Tibial nerve (tissue), 4 donors: ENCODE data around the gene CDH26. TPM values are rescaled to one million over a fixed set of nuclear protein-coding genes. Genes with fewer than 3 reads are reported as not detected.
"Not testable (repeated sequence)": the region's sequence is repeated elsewhere in the genome, so short reads cannot be mapped to it uniquely, and the experiment has no call there.

Experiments used
- DNase-seq, 2 donors: peaks; one replicate each; pipeline ENCODE4 v3.0.0-alpha.2; 2019; ENCODE audit warnings: low spot score in 2 of 2
- H3K27ac ChIP-seq, 4 donors: fragments of 200-600 bp; sonication (generic) in 3 of 4; one replicate each; pipeline ENCODE4 v1.5.1; 2017 to 2019; ENCODE audit warnings: mild to moderate bottlenecking in 1 of 4
- H3K27me3 ChIP-seq, 2 donors: fragments of 200-600 bp; sonication (generic) in 1 of 2; one replicate each; pipeline versions ENCODE4 v1.5.1 to v1.6.0; 2017 to 2019
- H3K36me3 ChIP-seq, 3 donors: fragments of 200-600 bp; sonication (generic); one replicate each; pipeline ENCODE4 v1.5.1; 2018 to 2019
- H3K4me1 ChIP-seq, 4 donors: fragments of 200-600 bp; sonication (generic) in 3 of 4; one replicate each; pipeline ENCODE4 v1.5.1; 2017 to 2019
- H3K4me3 ChIP-seq, 4 donors: fragments of 200-600 bp; sonication (generic) in 3 of 4; one replicate each; pipeline ENCODE4 v1.5.1; 2017 to 2019; ENCODE audit warnings: mild to moderate bottlenecking in 1 of 4, moderate library complexity in 1 of 4
- H3K9me3 ChIP-seq, 4 donors: fragments of 200-600 bp; sonication (generic) in 3 of 4; one replicate each; pipeline ENCODE4 v1.5.1; 2017 to 2019
- CTCF ChIP-seq, 5 experiments: fragments of 200-600 bp in 3 of 5; fragments of 450-650 bp in 2 of 5; sonication (generic) in 3 of 5; IDR thresholded peaks; one replicate each; pipeline ENCODE4 v1.5.1; 2016 to 2019; ENCODE audit warnings: antibody characterized with exemption in 5 of 5, mild to moderate bottlenecking in 3 of 5, moderate library complexity in 2 of 5
- EP300 ChIP-seq, 2 donors: sonication (generic); formaldehyde crosslinking; IDR thresholded peaks; one replicate each; pipeline ENCODE4 v1.6.1; 2017; ENCODE audit warnings: antibody characterized with exemption in 2 of 2, mild to moderate bottlenecking in 1 of 2
- POLR2A ChIP-seq, 2 donors: fragments of 450-650 bp; IDR thresholded peaks; one replicate each; pipeline ENCODE4 v1.6.1; 2017; ENCODE audit warnings: antibody characterized with exemption in 2 of 2, mild to moderate bottlenecking in 2 of 2, moderate library complexity in 2 of 2
- whole genome bisulfite sequencing, 2 donors: methylation state at CpG; one replicate each; pipeline ENCODE4 v1.1.5; 2018; 5-methylcytosine and 5-hydroxymethylcytosine counted together
- total RNA-seq, 4 donors: library from RNA; depleted of rRNA; stranded (reverse); fragments of >200 nt; gene quantifications; one replicate each; pipeline ENCODE4 v1.1.0, GENCODE V29; 2016

The CDH26 gene
- total RNA-seq, 4 donors from 2014 or later: 1.3 to 4.8 (median 2.6) TPM

DNA sequence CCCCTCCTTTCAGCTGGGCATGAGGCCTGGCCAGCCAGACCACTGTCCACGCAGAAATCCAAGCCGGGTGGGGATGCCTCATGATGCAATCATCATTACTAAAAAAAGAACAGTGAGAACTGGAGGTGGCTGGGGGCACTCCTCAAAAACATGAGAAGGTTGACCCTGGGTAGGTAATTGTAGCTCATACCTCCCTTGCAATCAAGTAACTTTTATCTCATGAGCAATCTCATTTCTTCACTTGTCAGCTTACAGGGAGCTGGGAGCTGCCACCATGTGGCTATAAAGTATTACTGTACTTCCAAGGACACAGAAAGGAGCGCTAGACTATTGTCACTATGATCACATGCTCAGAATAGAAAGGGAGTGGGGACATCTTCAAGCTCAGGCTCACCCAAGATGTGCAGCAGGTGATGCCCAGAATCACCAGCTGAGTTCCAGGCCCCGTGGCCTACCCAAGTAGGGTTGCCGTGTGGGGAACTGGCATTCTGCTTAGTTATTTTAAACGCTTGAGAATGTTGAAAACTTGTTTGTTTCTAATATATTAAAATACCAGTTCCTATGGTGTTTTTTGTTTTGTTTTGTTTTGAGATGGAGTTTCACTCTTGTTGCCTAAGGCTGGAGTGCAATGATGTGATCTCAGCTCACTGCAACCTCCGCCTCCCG, 3.0 kb upstream of the CDH26 start:
- Histone ChIP-seq H3K27ac (no peak overlapping the region), H3K27me3 (no peaks in the 10 kb centered on the region), H3K4me1 (peaks cover 0 to 9% (median 0%) of the 10 kb centered on the region in 4 donors), H3K4me3 (no peak overlapping the region), H3K9me3 (no peaks in the 10 kb centered on the region), H3K36me3 (peaks cover 0 to 20% (median 0%) of the 10 kb centered on the region in 3 donors)
- TF ChIP-seq CTCF (IDR thresholded peaks at IDR 0.05) (peak in 3 of 5 experiments; percentile 8 to 29 (median 28)), POLR2A (IDR thresholded peaks at IDR 0.05) (no peak)
- WGBS, 2 donors: 80 to 83% methylated on average over 8 of the region's 8 CpGs
- no peak for DNase-seq

- H3K4me1 ChIP-seq, H3K27ac ChIP-seq, H3K27me3 ChIP-seq, H3K9me3 ChIP-seq, DNase-seq, H3K4me3 ChIP-seq: not testable (repeated sequence)
- H3K36me3 ChIP-seq: peaks cover 0 to 20% (median 0%) of the 10 kb centered on the region in 3 donors
Observed at GRCh38 chr20:59957568-59957967, 655 bp upstream of the CDH26 start.

GRCh38 chr20:59958626-59959025, 403 bp downstream of the CDH26 start:
- H3K36me3 ChIP-seq: peaks cover 0 to 20% (median 0%) of the 10 kb centered on the region in 3 donors
- no peaks in the 10 kb centered on the region for H3K9me3 ChIP-seq
- WGBS, 2 donors: 82 to 87% methylated on average over 4 of the region's 4 CpGs
- DNase-seq: no peak
- H3K27ac ChIP-seq: no peak overlapping the region
- H3K4me1 ChIP-seq: peaks cover 0 to 9% (median 0%) of the 10 kb centered on the region in 4 donors
- no peak overlapping the region for H3K4me3 ChIP-seq
- TF ChIP-seq POLR2A (IDR thresholded peaks at IDR 0.05) (no peak), CTCF (IDR thresholded peaks at IDR 0.05) (no peak), EP300 (IDR thresholded peaks at IDR 0.05) (no peak)
- no peaks in the 10 kb centered on the region for H3K27me3 ChIP-seq

DNA sequence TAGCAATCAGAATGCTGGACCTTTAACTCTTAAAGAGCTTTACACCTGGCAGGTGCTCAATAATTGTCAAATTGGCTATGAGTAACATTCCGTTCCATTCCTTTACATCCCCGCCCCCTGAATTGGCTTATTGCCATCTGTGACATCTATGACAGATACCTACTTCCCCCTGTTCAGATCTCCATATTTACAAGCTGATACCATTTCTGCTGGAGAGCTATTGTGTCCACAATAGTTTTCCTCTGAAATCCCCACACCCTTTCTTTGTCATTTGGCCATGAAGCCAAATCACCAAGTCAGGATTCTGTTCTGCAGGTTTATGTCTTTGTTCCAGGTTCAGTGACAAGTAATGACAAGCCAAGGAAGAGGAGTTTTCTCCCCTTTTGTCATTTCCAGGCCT, 3.2 kb downstream of the CDH26 start:
- no peak for TF ChIP-seq CTCF (IDR thresholded peaks at IDR 0.05)
- TF ChIP-seq EP300 (IDR thresholded peaks at IDR 0.05): no peak
- no peak for TF ChIP-seq POLR2A (IDR thresholded peaks at IDR 0.05)
- no peak overlapping the region for H3K27ac ChIP-seq
- 82 to 94% methylated on average over 2 of the region's 2 CpGs for WGBS, 2 donors

GRCh38 chr20:59962155-59962554, 3.9 kb downstream of the CDH26 start:
- TF ChIP-seq CTCF (IDR thresholded peaks at IDR 0.05) (no peak), EP300 (IDR thresholded peaks at IDR 0.05) (no peak), POLR2A (IDR thresholded peaks at IDR 0.05) (no peak)

More for the DNA sequence above, 3.2 kb downstream of the CDH26 start:
- H3K4me3 ChIP-seq: no peak overlapping the region
- no peak for DNase-seq
- peaks cover 0 to 20% (median 0%) of the 10 kb centered on the region in 3 donors for H3K36me3 ChIP-seq
- no peaks in the 10 kb centered on the region for H3K4me1 ChIP-seq
- H3K27me3 ChIP-seq: no peaks in the 10 kb centered on the region
- no peaks in the 10 kb centered on the region for H3K9me3 ChIP-seq

More at GRCh38 chr20:59962155-59962554, 3.9 kb downstream of the CDH26 start:
- Histone ChIP-seq H3K9me3 (no peaks in the 10 kb centered on the region), H3K36me3 (peaks cover 0 to 20% (median 0%) of the 10 kb centered on the region in 3 donors), H3K27ac (no peak overlapping the region), H3K4me1 (no peaks in the 10 kb centered on the region), H3K27me3 (no peaks in the 10 kb centered on the region), H3K4me3 (no peak overlapping the region)
- DNase-seq: no peak
- WGBS, 2 donors: 77 to 78% methylated on average over 6 of the region's 6 CpGs
